DOHH2 (cell line): ENCODE measurements around the gene HTRA3.

Experiments used
- H3F3A ChIP-seq: fragments of 200-600 bp; sonication (generic), shearing (Covaris generic); 2 replicates; pipeline ENCODE4 v1.6.0; 2016; ENCODE audit warnings: antibody characterized with exemption, mild to moderate bottlenecking; ENCODE audit not compliant: control insufficient read depth, insufficient read depth
- H3K27ac ChIP-seq: fragments of 200-600 bp; sonication (generic); 2 replicates; pipeline ENCODE4 v1.5.1; 2014; ENCODE audit warnings: low read depth, mild to moderate bottlenecking, low read length, moderate library complexity
- H3K27me3 ChIP-seq: fragments of 200-600 bp; sonication (generic); 2 replicates; pipeline ENCODE4 v1.6.1; 2014; ENCODE audit warnings: mild to moderate bottlenecking, low read length, mixed read lengths; ENCODE audit not compliant: control insufficient read depth
- H3K36me3 ChIP-seq: fragments of 200-600 bp; sonication (generic); 2 replicates; pipeline ENCODE4 v1.6.1; 2014; ENCODE audit warnings: mild to moderate bottlenecking, low read length, moderate library complexity, mixed read lengths; ENCODE audit not compliant: control insufficient read depth
- H3K4me1 ChIP-seq: fragments of 200-600 bp; sonication (generic); 2 replicates; pipeline ENCODE4 v1.6.1; 2014; ENCODE audit warnings: mild to moderate bottlenecking, low read length, mixed read lengths; ENCODE audit not compliant: control insufficient read depth
- H3K4me2 ChIP-seq: fragments of 200-600 bp; sonication (generic); 2 replicates; pipeline ENCODE4 v1.6.0; 2014; ENCODE audit warnings: mild to moderate bottlenecking, low read length, moderate library complexity
- H3K4me3 ChIP-seq: fragments of 200-600 bp; sonication (generic); 2 replicates; pipeline ENCODE4 v1.5.1; 2014; ENCODE audit warnings: mild to moderate bottlenecking, low read length, mixed read lengths
- H3K79me2 ChIP-seq: fragments of 200-600 bp; sonication (generic); 2 replicates; pipeline ENCODE4 v1.6.1; 2014; ENCODE audit warnings: mild to moderate bottlenecking, low read length, mixed read lengths; ENCODE audit not compliant: control insufficient read depth
- H3K9me2 ChIP-seq: fragments of 200-600 bp; sonication (generic); replicated peaks from 2 replicates; pipeline ENCODE4 v1.6.1; 2014; ENCODE audit warnings: mild to moderate bottlenecking, low read length, mixed read lengths; ENCODE audit not compliant: control insufficient read depth
- H3K9me3 ChIP-seq: fragments of 200-600 bp; sonication (generic); 2 replicates; pipeline ENCODE4 v1.6.1; 2014; ENCODE audit warnings: antibody characterized with exemption, low read length, mixed read lengths; ENCODE audit not compliant: control insufficient read depth, insufficient read depth
- H4K20me1 ChIP-seq: fragments of 200-600 bp; sonication (generic); 2 replicates; pipeline ENCODE4 v1.6.0; 2014; ENCODE audit warnings: low read depth, mild to moderate bottlenecking, antibody characterized with exemption, low read length, moderate library complexity; ENCODE audit not compliant: control insufficient read depth, insufficient read depth
- EZH2phosphoT487 ChIP-seq: fragments of 200-600 bp; sonication (generic); IDR thresholded peaks from 2 replicates; pipeline ENCODE4 v1.6.1; 2017; ENCODE audit warnings: borderline replicate concordance, mild to moderate bottlenecking, antibody characterized with exemption, low read length, moderate library complexity, mixed read lengths
- TF ChIP-seq, protein P1 (sequence below): fragments of 200-600 bp; sonication (generic); IDR thresholded peaks from one replicate; pipeline ENCODE4 v1.5.1; 2014; ENCODE audit warnings: antibody characterized with exemption, mild to moderate bottlenecking, low read depth, low read length; ENCODE audit not compliant: poor library complexity, severe bottlenecking

The HTRA3 gene

DNA sequence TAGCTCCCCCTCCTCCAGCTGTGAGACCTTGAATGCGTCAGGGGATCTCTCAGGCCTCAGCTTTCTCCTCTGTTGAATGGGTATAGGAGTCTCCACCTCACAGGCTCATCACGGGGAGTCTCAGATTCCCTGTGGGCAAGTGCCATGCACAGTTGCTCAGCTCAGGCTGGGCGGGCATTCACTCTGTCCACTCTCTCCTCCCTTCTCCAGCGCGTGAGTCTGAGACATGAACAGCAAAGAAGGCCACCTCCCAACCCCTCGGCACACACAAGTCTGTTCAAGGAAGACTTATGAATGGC lies 60.0 kb downstream of the HTRA3 start:
- no peaks in the 10 kb centered on the region for H3K27me3 ChIP-seq
- H3K27ac ChIP-seq = no peak overlapping the region
- H3K4me1 ChIP-seq = no peaks in the 10 kb centered on the region
- no peak overlapping the region for H3K4me3 ChIP-seq
- H3K4me2 ChIP-seq = no peak overlapping the region
- H3K9me2 ChIP-seq = no peaks in the 10 kb centered on the region
- no peaks in the 10 kb centered on the region for H3K79me2 ChIP-seq
- no peaks in the 10 kb centered on the region for H3K9me3 ChIP-seq
- TF ChIP-seq, protein P1, sequence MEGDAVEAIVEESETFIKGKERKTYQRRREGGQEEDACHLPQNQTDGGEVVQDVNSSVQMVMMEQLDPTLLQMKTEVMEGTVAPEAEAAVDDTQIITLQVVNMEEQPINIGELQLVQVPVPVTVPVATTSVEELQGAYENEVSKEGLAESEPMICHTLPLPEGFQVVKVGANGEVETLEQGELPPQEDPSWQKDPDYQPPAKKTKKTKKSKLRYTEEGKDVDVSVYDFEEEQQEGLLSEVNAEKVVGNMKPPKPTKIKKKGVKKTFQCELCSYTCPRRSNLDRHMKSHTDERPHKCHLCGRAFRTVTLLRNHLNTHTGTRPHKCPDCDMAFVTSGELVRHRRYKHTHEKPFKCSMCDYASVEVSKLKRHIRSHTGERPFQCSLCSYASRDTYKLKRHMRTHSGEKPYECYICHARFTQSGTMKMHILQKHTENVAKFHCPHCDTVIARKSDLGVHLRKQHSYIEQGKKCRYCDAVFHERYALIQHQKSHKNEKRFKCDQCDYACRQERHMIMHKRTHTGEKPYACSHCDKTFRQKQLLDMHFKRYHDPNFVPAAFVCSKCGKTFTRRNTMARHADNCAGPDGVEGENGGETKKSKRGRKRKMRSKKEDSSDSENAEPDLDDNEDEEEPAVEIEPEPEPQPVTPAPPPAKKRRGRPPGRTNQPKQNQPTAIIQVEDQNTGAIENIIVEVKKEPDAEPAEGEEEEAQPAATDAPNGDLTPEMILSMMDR = no peak
- no peak for TF ChIP-seq EZH2phosphoT487
- H3K36me3 ChIP-seq = no peaks in the 10 kb centered on the region
- no peaks in the 10 kb centered on the region for H4K20me1 ChIP-seq
- H3F3A ChIP-seq = no peaks in the 10 kb centered on the region

DNA sequence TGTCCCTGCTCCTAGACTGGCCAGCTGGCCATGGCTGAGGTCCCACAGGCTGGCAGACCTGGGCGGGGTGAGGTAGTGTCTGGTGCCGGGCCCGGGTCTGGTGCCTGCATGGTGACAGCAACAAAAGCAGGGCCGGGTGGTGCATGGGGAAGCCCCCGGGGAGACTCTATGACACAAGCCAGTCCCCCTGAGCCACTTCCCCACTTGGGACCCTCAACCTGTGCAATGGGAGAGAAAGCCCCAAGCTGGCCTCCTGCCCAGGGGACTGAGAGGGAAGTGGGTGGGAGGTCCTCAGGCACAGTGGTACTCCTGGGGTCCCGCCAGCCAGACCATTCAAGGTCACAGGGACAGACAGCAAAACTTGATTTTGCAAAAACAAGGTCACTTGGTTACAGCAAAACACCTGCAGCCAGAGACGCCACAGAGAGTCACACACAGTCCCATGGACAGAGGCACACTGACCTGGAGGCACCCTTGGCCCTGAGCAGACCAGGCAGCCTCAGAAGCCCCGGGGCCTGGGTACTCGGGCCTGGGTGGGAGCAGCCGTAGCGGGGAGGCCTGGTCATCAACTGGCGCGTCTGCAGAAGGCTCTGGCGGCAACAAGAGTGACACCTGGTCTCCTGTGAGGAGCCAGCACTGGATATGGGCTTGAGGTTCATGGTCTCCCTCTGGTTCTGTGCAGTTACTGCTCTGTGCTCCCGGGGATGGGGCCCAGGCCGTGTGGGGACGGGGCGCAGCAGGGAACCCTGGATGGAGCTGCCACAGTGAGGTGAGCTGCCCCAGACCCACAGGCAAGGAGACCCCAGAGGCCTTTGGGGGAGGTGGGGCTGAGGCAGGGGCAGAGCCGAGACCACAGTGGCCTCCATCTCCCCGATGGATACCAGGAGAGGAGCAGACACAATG lies 60.6 kb downstream of the HTRA3 start:
- Histone ChIP-seq H3K27me3 (no peaks in the 10 kb centered on the region), H3K79me2 (no peaks in the 10 kb centered on the region), H4K20me1 (no peaks in the 10 kb centered on the region), H3F3A (no peaks in the 10 kb centered on the region), H3K9me3 (no peaks in the 10 kb centered on the region; the same call in 1 of the 2 replicates), H3K27ac (no peak overlapping the region), H3K4me1 (no peaks in the 10 kb centered on the region), H3K4me2 (no peak overlapping the region), H3K9me2 (no peaks in the 10 kb centered on the region), H3K4me3 (no peak overlapping the region), H3K36me3 (no peaks in the 10 kb centered on the region)
- TF ChIP-seq, protein P1 = no peak
- no peak for TF ChIP-seq EZH2phosphoT487

DNA sequence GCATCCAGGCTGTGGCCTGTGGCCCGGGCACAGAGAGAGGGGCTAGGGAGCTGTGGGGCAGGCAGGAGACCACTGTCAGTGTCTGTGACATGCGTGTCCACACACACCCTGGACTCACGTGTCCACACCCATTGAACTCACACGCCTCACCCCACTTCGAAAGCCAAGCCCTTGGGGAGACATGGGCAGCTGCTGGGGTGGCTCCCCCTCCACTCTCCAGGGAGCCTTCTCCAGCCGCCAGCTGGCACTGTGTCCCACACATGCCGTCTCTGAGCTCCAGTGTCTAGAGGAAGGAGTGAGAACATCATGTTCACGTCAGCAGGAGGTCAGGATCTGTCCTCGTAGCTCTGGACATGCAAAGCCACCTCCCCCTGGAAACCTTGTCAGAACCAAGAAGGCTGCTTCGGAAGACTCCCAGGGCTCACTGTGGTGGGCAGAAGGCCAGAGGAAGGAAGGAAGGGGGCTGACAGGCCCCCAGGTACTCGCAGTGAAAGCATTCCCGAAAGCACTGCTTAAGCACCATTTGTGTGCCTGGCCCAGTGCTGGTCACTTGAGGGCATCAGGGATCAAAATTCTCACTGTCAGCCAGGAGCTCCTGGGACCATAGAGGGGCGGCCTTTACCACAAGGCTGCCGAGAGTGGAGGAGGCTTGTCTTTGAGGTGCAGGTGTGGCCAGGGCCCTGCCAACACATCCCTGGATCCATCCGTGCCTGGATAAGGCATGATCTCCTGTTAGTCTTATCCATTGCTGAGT lies 61.4 kb downstream of the HTRA3 start:
- Histone ChIP-seq H3K36me3 (no peaks in the 10 kb centered on the region), H3K4me2 (no peak overlapping the region), H3K9me3 (peaks cover 7% of the 10 kb centered on the region), H3K79me2 (no peaks in the 10 kb centered on the region), H3K9me2 (no peaks in the 10 kb centered on the region), H3K27ac (no peak overlapping the region), H3K4me3 (no peak overlapping the region), H3K27me3 (no peaks in the 10 kb centered on the region), H3K4me1 (no peaks in the 10 kb centered on the region; the same call in 1 of the 2 replicates), H4K20me1 (no peaks in the 10 kb centered on the region), H3F3A (no peaks in the 10 kb centered on the region)
- TF ChIP-seq EZH2phosphoT487 = no peak
- TF ChIP-seq, protein P1 = no peak
